ENCODE results near the gene DENND11. TPM values are rescaled to one million over a fixed set of nuclear protein-coding genes. Genes with fewer than 3 reads are reported as not detected.

The DENND11 gene
- total RNA-seq, 1 donor from 2014 or later: 21.1 TPM

DNA sequence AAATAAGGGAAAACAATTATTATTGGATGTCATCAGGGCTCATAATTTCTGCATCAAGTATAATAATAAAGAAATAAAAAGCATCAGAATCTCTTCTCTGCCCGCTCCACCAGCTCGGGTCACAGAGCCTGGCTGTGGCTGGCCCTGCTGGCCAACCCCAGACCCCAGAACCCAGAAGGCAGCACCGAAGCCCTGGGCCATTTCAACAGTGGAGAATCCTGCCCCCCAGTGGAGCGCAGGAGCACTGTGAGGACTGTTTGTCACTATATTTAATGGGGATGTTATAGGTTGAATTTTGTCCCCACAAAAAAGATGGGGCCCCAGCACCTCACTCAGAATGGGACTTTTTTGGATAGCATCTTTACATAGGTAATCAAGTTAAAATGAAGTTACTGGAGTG, 27.3 kb downstream of the DENND11 start:
- no peak for DNase-seq (ENCODE audit: extremely low spot score in 2 of 2)
- Histone ChIP-seq H3K27me3 (no peaks in the 10 kb centered on the region), H3K9me3 (no peaks in the 10 kb centered on the region), H3K4me1 (no peaks in the 10 kb centered on the region), H3K36me3 (peaks cover 0 to 23% of the 10 kb centered on the region in 2 donors), H3K27ac (peak overlapping the region; percentile 20), H3K4me3 (no peak overlapping the region)
- intact Hi-C loops (cut with DNase I): no loop called here
- TF ChIP-seq POLR2AphosphoS5 (IDR thresholded peaks at IDR 0.05; ENCODE audit: insufficient read depth in 1 of 2, low read depth in 1 of 2): no peak

DNA sequence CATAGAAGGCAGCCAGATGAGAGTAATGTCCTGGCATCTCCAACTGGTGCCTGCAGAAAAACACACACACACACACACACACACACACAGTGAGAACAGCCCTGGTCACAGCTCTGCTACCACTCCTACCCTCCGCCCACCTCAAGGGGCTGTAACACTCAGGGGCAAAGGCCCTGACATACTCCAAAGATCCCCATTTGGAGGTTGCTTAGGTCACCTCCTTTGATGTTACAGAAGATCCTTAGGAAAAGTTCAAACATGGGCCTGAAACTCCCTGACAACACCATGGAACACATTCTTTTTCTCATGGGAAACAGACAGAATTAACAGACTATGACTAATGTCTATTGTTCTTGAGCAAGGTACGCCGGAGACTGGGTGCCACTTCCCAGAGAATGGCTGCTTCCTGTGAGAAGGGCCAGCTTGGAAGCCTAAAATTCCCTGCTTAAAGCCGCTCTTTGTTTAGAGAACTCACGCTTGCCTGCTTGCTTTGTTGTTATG, 27.7 kb downstream of the DENND11 start:
- Histone ChIP-seq H3K36me3 (peaks cover 0 to 23% of the 10 kb centered on the region in 2 donors), H3K4me1 (no peaks in the 10 kb centered on the region), H3K27ac (peak overlapping the region; percentile 20), H3K9me3 (no peaks in the 10 kb centered on the region), H3K27me3 (no peaks in the 10 kb centered on the region), H3K4me3 (no peak overlapping the region)
- no peak for DNase-seq (ENCODE audit: extremely low spot score in 2 of 2)
- intact Hi-C loops (cut with DNase I): no loop called here
- TF ChIP-seq, protein P1, sequence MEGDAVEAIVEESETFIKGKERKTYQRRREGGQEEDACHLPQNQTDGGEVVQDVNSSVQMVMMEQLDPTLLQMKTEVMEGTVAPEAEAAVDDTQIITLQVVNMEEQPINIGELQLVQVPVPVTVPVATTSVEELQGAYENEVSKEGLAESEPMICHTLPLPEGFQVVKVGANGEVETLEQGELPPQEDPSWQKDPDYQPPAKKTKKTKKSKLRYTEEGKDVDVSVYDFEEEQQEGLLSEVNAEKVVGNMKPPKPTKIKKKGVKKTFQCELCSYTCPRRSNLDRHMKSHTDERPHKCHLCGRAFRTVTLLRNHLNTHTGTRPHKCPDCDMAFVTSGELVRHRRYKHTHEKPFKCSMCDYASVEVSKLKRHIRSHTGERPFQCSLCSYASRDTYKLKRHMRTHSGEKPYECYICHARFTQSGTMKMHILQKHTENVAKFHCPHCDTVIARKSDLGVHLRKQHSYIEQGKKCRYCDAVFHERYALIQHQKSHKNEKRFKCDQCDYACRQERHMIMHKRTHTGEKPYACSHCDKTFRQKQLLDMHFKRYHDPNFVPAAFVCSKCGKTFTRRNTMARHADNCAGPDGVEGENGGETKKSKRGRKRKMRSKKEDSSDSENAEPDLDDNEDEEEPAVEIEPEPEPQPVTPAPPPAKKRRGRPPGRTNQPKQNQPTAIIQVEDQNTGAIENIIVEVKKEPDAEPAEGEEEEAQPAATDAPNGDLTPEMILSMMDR (IDR thresholded peaks at IDR 0.05): no peak
- TF ChIP-seq POLR2AphosphoS5 (IDR thresholded peaks at IDR 0.05; ENCODE audit: insufficient read depth in 1 of 2, low read depth in 1 of 2): peak in 1 of 2 donors; percentile 34

DNA sequence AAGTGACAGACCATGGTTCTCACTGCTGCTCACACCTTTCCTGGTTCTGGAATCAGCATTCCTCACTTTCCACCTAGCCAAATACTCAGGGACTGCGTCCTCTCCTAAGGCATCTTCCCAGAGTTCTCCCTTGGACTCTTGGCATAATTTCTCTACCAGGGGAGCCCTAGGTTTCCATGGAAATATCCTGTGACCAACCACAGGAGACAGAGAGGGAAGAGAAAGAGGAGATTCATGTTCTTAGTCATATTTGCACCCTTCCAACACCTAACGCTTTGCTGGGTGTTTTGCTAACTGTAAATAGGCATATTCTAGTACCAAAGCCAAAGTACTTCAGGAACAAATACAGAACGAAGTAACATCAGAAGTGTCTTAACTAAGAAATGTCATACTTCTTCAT, 28.6 kb downstream of the DENND11 start:
- no peak for DNase-seq (ENCODE audit: extremely low spot score in 2 of 2)
- TF ChIP-seq POLR2AphosphoS5 (IDR thresholded peaks at IDR 0.05; ENCODE audit: insufficient read depth in 1 of 2, low read depth in 1 of 2) (no peak), POLR2A (IDR thresholded peaks at IDR 0.05) (no peak)
- TF ChIP-seq, protein P1 (IDR thresholded peaks at IDR 0.05): no peak
- Histone ChIP-seq H3K4me1 (no peaks in the 10 kb centered on the region), H3K36me3 (peaks cover 0 to 30% of the 10 kb centered on the region in 2 donors), H3K27me3 (no peaks in the 10 kb centered on the region), H3K4me3 (no peak overlapping the region), H3K27ac (peak overlapping the region; percentile 20), H3K9me3 (no peaks in the 10 kb centered on the region)
- intact Hi-C loops (cut with DNase I): no loop called here

DNA sequence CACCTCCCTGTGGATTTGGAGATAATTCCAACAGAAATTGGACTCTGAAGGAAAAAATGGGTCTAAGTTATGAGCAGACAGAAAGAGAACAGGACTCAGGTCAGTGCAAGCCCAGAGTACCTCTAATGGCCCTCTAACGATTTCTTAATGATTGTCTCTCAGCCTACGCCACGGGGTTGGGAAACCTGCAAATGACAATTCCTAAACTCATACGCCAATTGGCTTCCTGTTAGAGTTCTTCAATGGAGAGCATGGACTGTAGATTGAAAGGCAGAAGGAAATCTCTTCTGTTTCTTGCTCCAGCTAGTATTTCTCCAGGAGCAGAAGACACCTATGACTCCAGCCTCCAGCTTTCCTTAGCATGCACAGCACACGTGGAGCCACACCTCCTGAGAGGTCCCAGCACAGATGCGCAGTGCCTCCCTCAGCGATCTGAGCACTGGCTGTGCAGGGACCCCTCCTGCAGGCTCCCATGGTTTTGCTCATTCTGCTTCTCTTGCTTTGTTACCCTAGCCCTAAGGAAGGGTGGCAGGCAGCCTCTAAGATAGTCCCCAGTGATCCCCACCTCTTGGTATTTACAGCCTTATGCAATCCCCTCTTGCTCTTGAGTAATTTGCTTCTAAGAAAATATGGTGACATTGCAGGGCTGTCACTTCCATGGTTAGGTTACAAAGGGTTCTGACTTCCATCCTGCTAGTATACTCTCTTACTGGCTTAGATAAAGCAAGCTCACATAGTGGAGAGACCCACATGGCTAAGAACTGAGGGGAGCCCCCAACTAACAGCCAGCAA, 30.1 kb downstream of the DENND11 start:
- H3K4me1 ChIP-seq: no peaks in the 10 kb centered on the region
- TF ChIP-seq, protein P1 (IDR thresholded peaks at IDR 0.05): no peak
- TF ChIP-seq POLR2A (IDR thresholded peaks at IDR 0.05) (no peak), POLR2AphosphoS5 (IDR thresholded peaks at IDR 0.05; ENCODE audit: insufficient read depth in 1 of 2, low read depth in 1 of 2) (no peak)
- no peaks in the 10 kb centered on the region for H3K9me3 ChIP-seq
- intact Hi-C loops (cut with DNase I): no loop called here
- peaks cover 0 to 31% of the 10 kb centered on the region in 2 donors for H3K36me3 ChIP-seq
- H3K4me3 ChIP-seq: no peak overlapping the region
- no peak overlapping the region for H3K27ac ChIP-seq
- no peaks in the 10 kb centered on the region for H3K27me3 ChIP-seq
- no peak for DNase-seq (ENCODE audit: extremely low spot score in 2 of 2)

DNA sequence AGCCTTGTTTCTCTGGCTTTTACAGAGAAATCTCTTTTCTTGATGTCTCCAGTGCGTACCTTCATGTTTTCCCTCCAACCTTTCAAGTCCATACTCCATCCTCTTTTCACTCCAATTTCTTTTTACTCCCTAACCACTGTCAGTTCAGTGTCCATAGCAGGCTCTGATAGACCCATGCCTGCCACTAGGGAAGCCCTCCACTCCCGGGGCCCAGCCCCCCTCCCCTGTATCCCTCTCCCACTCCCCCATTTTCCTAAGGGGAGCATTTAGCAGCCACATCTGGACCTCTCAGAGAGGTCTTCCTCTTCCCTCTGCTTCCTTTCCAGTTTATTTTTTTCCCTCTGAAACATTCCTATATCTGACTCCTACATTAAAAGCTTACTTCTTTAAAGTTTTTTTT, 33.1 kb downstream of the DENND11 start:
- H3K9me3 ChIP-seq: no peaks in the 10 kb centered on the region
- no peaks in the 10 kb centered on the region for H3K27me3 ChIP-seq
- intact Hi-C loops (cut with DNase I): no loop called here
- no peak for DNase-seq (ENCODE audit: extremely low spot score in 2 of 2)
- no peak overlapping the region for H3K27ac ChIP-seq
- no peak overlapping the region for H3K4me3 ChIP-seq
- TF ChIP-seq POLR2A (IDR thresholded peaks at IDR 0.05) (no peak), POLR2AphosphoS5 (IDR thresholded peaks at IDR 0.05; ENCODE audit: insufficient read depth in 1 of 2, low read depth in 1 of 2) (no peak)
- TF ChIP-seq, protein P1 (IDR thresholded peaks at IDR 0.05): no peak
- peaks cover 0 to 46% of the 10 kb centered on the region in 2 donors for H3K36me3 ChIP-seq
- peaks cover 3% of the 10 kb centered on the region for H3K4me1 ChIP-seq
